ENCODE measurements around the gene IKBKG.

The IKBKG gene

DNA sequence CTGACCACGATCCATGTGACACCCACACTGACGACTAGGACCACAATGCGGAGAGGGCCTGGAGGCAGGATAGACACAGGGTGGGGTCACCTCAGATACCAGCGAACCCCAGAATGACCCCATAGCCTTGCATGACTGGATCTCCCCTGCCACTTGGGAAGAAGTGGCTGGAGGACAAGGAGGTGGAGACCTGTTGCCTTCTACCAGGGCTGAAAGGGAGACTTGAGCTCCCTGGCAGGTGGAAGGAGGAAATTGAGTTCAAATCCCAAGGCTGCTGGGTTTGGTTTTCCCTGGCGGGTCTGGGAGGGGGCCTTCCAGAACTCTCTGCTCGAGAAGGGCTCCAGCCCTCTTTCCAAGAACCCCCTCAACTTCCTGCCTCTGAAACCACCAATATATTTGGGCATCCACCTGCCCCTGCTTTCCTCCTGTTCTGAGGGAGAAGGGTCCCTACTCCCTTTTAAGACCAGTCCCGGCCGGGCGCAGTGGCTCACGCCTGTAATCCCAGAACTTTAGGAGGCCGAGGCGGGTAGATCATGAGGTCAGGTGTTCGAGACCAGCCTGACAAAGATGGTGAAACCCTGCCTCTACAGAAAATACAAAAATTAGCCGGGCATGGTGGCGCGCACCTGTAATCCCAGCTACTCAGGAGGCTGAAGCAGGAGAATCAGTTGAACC is 34.4 kb upstream of the IKBKG start:
- H3K4me3 ChIP-seq (ENCODE audit: low read depth, low read length) = no peak overlapping the region
- peaks cover 9% of the 10 kb centered on the region; the same call in 1 of the 2 replicates for H3K4me1 ChIP-seq (ENCODE audit: control insufficient read depth, insufficient read depth, low read length)
- H3K36me3 ChIP-seq (ENCODE audit: control insufficient read depth, insufficient read depth, low read length) = peaks cover 9% of the 10 kb centered on the region
- H3K9me3 ChIP-seq (ENCODE audit: control insufficient read depth, insufficient read depth, low read length) = peaks cover 34% of the 10 kb centered on the region; the same call in 1 of the 2 replicates
- H3K9ac ChIP-seq (ENCODE audit: low read depth, low read length) = no peak overlapping the region
- H3K27ac ChIP-seq (ENCODE audit: low read depth, low read length) = no peak overlapping the region
- H3K27me3 ChIP-seq (ENCODE audit: control insufficient read depth, insufficient read depth, low read length) = no peaks in the 10 kb centered on the region

DNA sequence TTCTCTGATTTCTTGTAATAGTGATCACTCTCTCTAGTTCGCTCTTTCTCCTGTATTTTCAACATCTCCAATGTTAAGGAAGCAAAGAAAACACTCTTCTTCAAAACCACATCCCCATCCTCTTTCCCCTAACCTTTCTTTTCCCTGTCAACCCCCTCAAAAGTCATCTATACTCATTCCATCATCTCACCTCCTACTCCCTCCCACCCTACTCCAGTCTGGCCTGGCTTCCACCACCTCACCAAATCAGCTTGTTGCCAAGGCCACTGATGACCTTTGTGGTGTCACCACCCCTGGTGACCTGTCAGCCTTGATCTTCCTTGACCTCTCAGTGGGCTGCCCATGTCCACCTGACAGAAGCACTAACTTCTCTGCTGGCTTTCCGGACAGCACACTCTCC is 33.7 kb upstream of the IKBKG start:
- Histone ChIP-seq H3K36me3 (ENCODE audit: control insufficient read depth, insufficient read depth, low read length) (peaks cover 9% of the 10 kb centered on the region), H3K4me1 (ENCODE audit: control insufficient read depth, insufficient read depth, low read length) (peaks cover 12% of the 10 kb centered on the region; the same call in 1 of the 2 replicates), H3K4me3 (ENCODE audit: low read depth, low read length) (no peak overlapping the region), H3K9ac (ENCODE audit: low read depth, low read length) (no peak overlapping the region), H3K27me3 (ENCODE audit: control insufficient read depth, insufficient read depth, low read length) (no peaks in the 10 kb centered on the region), H3K9me3 (ENCODE audit: control insufficient read depth, insufficient read depth, low read length) (peaks cover 32% of the 10 kb centered on the region; the same call in 1 of the 2 replicates), H3K27ac (ENCODE audit: low read depth, low read length) (no peak overlapping the region)

DNA sequence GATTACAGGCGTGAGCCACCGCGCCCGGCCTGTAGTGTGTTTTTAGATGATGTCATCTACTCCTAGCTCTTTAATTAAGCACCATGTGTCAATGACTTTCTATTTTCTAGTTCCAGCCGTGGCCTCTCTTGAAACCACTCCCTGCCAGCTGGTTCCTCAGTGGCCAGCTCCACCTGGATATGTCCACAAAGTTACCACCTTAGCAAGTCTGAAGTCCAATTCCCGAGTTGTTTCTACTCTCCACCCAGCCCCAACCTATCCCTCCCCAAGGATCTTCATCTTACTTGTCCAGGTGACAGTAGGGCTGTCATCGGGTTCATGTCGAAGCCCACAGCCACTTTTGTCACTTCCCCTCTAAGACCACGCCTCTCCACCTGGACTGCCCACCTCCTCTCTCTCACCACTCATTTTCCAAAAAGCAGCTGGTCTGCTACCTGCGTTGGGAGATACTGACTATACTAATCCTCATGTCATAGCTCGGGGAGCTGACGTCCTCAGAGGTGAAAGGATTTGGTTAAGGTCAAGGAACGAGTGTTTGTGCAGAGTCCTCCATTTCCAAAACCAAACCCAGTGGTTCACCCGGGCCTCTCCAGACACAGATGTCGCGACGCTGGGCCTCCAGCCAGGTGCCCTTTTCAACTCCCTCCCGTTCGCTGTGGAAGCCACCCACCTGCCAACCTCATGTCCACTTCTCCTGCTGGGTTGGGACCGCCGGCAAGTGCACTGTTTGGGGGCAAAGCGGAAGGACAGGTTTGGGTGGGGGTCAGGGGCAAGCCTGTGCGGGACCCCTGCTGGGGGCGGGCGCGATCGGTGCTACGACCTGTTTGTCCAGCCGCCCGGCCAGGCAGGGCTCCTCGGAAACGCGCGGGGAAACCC is 32.1 kb upstream of the IKBKG start:
- peaks cover 12% of the 10 kb centered on the region; the same call in 1 of the 2 replicates for H3K4me1 ChIP-seq (ENCODE audit: control insufficient read depth, insufficient read depth, low read length)
- H3K9ac ChIP-seq (ENCODE audit: low read depth, low read length) = 0 out of 2 replicates have a peak overlapping the region, but pooled peaks have one; percentile 65
- H3K9me3 ChIP-seq (ENCODE audit: control insufficient read depth, insufficient read depth, low read length) = peaks cover 24% of the 10 kb centered on the region
- H3K4me3 ChIP-seq (ENCODE audit: low read depth, low read length) = peak overlapping the region; percentile 81
- no peaks in the 10 kb centered on the region for H3K27me3 ChIP-seq (ENCODE audit: control insufficient read depth, insufficient read depth, low read length)
- peak overlapping the region; percentile 76 for H3K27ac ChIP-seq (ENCODE audit: low read depth, low read length)
- H3K36me3 ChIP-seq (ENCODE audit: control insufficient read depth, insufficient read depth, low read length) = no peaks in the 10 kb centered on the region

DNA sequence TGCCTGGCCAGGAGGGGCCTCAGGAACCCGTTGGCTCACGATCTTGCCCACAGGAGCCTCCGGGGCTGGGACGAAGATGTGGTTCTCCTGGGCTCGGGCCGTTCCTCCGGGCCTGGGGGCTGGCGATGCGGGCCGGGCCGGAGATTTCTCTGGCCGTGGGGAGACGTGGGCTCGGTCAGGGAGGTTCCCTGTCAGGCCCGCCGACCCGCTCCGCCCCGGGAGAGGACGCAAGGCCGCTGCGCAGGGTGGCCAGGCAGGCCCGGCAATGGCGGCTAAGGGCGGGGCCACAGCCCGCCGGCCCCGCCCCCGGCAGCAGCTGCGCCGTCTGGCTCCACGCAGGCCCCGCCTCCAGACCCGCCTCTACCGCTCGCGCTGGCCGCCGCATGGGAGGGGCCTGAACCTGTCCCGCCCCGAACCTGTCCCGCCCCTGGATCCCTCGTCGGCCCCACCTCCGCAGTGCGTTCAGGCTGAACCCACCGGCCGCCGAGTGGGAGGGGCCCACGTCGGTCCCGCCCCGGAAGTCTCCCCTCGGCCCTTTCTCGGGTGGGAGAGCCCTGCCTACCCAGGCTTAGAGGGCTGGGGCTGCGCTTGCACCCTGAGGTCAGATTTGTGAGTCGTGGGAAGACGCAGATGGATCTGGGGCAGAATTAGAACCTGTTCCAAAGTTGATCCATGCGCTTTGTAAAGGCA is 31.3 kb upstream of the IKBKG start, which contains the start of gene FAM3A:
Gene FAM3A, minus strand, starts transcription at position 267 of the 690 bp plus-strand sequence. CDS start 460 bp downstream, outside the sequence.
- Histone ChIP-seq H3K36me3 (ENCODE audit: control insufficient read depth, insufficient read depth, low read length) (no peaks in the 10 kb centered on the region), H3K27ac (ENCODE audit: low read depth, low read length) (peak within 1 kb of the TSS; percentile 93), H3K27me3 (ENCODE audit: control insufficient read depth, insufficient read depth, low read length) (no peaks in the 10 kb centered on the region), H3K9me3 (ENCODE audit: control insufficient read depth, insufficient read depth, low read length) (peaks cover 19% of the 10 kb centered on the region), H3K9ac (ENCODE audit: low read depth, low read length) (peak within 1 kb of the TSS; percentile 70), H3K4me3 (ENCODE audit: low read depth, low read length) (peak within 1 kb of the TSS; percentile 81), H3K4me1 (ENCODE audit: control insufficient read depth, insufficient read depth, low read length) (peaks cover 12% of the 10 kb centered on the region; the same call in 1 of the 2 replicates)

DNA sequence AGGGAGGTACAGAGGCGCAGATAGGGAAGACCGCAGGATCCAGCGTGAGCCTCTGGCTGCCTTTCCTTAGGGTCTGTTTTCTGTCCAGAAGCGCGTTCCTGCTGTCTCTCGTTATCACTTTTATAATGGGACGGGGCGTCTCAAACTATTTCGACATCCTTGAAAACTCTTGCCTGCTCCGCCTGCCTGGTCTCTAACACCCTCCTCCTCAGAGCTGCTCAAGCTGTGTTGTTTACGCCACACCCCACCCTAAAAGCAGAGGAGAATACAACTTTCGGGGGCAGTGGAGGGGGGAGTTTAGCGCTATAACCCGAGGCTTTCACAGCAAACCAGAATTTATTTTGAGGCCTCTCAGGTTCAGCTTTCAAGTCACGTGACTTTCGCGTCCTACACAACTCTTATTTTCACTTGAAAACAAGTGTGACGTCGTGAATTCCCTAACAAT is 30.7 kb upstream of the IKBKG start:
- Histone ChIP-seq H3K9me3 (ENCODE audit: control insufficient read depth, insufficient read depth, low read length) (peaks cover 16% of the 10 kb centered on the region), H3K4me3 (ENCODE audit: low read depth, low read length) (peak overlapping the region; percentile 59), H3K27me3 (ENCODE audit: control insufficient read depth, insufficient read depth, low read length) (no peaks in the 10 kb centered on the region), H3K27ac (ENCODE audit: low read depth, low read length) (peak overlapping the region; percentile 93), H3K36me3 (ENCODE audit: control insufficient read depth, insufficient read depth, low read length) (no peaks in the 10 kb centered on the region), H3K4me1 (ENCODE audit: control insufficient read depth, insufficient read depth, low read length) (peaks cover 12% of the 10 kb centered on the region; the same call in 1 of the 2 replicates), H3K9ac (ENCODE audit: low read depth, low read length) (peak overlapping the region; percentile 70)

DNA sequence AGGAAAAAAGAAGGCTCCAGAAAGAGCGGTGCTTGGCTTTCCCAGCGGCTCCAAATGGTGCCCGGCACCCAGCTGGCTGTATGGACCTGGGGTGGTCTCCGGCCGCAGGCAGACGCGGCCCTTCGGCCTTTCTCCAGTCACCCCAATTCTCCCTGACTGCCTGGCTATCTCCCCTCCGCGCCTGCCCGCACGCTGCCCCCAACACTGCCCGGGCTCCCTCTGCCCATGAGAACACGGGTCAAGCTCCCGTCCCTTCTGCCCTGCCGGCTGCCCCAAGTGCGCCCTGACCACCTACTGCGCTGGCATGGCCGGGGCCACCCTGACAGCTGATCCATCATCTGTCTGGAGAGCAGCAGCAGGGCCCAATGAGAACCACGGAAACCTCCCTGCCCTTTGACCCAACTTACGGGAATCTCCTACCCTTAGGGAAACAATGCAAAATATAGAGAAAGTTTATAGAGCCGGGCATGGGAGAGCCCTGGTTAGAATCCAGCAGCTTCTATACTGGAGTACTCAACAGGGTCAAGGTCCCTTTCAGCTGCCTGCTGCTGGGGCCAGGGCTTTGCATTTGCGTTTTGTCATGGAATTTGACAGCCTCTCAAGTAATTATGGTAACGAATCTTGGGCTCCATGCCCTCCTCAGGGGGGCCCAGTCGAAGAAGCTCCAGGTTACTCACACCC is 30.2 kb upstream of the IKBKG start:
- Histone ChIP-seq H3K27me3 (ENCODE audit: control insufficient read depth, insufficient read depth, low read length) (0 out of 2 replicates have a peak, but pooled peaks cover under 1% of the 10 kb centered on the region), H3K9me3 (ENCODE audit: control insufficient read depth, insufficient read depth, low read length) (peaks cover 16% of the 10 kb centered on the region), H3K4me3 (ENCODE audit: low read depth, low read length) (peak overlapping the region; percentile 59), H3K9ac (ENCODE audit: low read depth, low read length) (peak overlapping the region; percentile 26; the same call in 1 of the 2 replicates), H3K4me1 (ENCODE audit: control insufficient read depth, insufficient read depth, low read length) (peaks cover 12% of the 10 kb centered on the region; the same call in 1 of the 2 replicates), H3K27ac (ENCODE audit: low read depth, low read length) (peak overlapping the region; percentile 93), H3K36me3 (ENCODE audit: control insufficient read depth, insufficient read depth, low read length) (no peaks in the 10 kb centered on the region)

DNA sequence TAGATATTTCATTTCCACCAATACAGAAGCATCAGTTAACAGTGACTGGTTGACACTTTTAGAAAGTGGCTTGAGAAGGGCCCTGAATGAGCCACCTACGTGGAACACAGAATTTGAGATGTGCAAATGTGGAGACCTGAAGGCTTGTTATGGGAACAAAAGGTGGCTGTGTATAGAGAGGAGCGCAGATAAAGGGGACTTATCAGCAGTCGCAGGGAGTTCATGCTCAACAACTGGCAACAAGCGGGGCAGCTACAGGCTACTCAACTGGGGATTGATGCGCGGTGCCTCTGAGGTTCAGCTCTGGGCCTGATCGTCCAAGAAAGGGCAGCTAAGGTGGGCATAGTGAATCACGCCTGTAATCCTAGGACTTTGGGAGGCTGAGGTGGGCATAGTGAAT is 28.0 kb upstream of the IKBKG start:
- peaks cover 12% of the 10 kb centered on the region; the same call in 1 of the 2 replicates for H3K4me1 ChIP-seq (ENCODE audit: control insufficient read depth, insufficient read depth, low read length)
- peaks cover 23% of the 10 kb centered on the region for H3K9me3 ChIP-seq (ENCODE audit: control insufficient read depth, insufficient read depth, low read length)
- no peak overlapping the region for H3K4me3 ChIP-seq (ENCODE audit: low read depth, low read length)
- 0 out of 2 replicates have a peak, but pooled peaks cover 7% of the 10 kb centered on the region for H3K27me3 ChIP-seq (ENCODE audit: control insufficient read depth, insufficient read depth, low read length)
- H3K9ac ChIP-seq (ENCODE audit: low read depth, low read length) = no peak overlapping the region
- H3K36me3 ChIP-seq (ENCODE audit: control insufficient read depth, insufficient read depth, low read length) = no peaks in the 10 kb centered on the region
- no peak overlapping the region for H3K27ac ChIP-seq (ENCODE audit: low read depth, low read length)

DNA sequence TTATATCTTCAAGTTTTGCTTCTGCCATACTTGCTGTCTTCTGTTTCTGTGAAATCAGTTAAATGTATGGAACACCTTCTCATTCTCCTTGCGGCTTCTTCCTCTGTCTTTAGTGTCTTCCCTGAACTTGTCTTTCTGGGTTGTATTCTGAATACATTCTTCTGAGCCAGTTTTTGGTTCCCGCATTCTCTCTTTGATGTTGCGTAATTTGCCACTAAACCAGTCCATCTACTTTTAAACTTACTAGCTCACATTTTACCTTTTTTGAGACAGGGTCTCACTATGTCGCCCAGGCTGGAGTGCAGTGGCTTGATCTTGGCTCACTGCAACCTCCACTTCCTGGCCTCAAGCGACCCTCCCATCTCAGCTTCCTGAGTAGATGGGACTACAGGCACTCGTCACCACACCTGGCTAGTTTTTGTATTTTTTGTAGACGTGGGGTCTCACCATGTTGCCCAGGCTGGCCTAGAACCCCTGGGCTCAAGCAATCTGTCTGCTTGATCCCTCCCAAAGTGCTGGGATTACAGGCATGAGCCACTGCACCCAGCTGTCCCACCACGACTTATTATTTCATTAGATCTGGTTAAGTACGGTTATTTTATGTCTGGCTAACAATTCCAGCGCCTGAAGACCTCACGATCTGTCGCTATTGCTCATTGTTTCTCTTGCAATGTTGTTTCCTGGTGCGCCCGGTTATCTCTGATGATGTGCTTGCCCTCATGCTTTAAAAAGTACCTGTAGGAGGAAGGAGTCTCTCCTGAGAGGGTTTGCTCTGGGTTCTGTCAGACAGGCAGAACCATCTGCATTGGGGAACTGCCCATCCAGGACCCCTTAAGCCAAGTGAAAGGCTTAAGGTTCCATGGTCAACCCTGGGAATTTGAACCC is 21.6 kb upstream of the IKBKG start:
- Histone ChIP-seq H3K27ac (ENCODE audit: low read depth, low read length) (no peak overlapping the region), H3K9ac (ENCODE audit: low read depth, low read length) (no peak overlapping the region), H3K27me3 (ENCODE audit: control insufficient read depth, insufficient read depth, low read length) (peaks cover 19% of the 10 kb centered on the region; the same call in 1 of the 2 replicates)

DNA sequence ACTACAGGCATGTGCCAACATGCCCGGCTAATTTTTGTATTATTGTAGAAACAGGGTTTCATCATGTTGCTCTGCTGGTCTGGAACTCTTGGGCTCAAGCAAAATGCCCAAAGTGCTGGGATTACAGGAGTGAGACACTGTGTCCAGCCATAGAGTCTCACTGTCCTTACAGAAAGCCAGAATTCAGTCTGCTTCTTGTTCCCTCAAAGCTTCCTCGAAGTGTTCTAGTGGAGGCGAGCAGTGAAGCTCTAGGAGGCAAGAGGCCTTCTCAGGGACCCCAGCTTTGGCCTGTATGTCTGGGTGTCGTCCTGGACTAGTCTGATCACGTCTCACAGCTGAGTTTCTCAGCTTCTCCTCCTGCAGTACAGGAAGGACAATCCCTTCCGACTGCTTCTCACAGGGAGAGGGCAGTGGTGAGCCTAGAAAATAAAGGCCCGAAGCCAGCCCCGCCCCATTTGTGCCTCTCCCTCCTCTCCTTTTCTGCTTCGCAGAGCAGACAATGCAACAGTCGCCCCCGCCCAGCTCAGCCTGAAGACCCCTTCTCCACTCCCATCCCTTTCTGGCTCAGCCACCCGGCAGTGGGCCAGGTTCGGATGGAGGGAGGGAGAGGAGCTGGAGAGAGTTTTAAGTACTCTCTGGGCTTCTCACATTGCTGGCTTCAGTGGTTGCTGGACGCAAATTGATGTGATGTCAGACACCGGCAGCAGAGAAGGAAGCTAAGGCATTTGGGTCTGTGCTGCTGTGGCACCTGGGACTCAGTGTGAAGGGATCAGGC is 20.3 kb upstream of the IKBKG start:
- Histone ChIP-seq H3K27me3 (ENCODE audit: control insufficient read depth, insufficient read depth, low read length) (peaks cover 19% of the 10 kb centered on the region; the same call in 1 of the 2 replicates), H3K36me3 (ENCODE audit: control insufficient read depth, insufficient read depth, low read length) (peaks cover 3% of the 10 kb centered on the region; the same call in 1 of the 2 replicates), H3K9ac (ENCODE audit: low read depth, low read length) (0 out of 2 replicates have a peak overlapping the region, but pooled peaks have one; percentile 53), H3K27ac (ENCODE audit: low read depth, low read length) (peak overlapping the region; percentile 73), H3K9me3 (ENCODE audit: control insufficient read depth, insufficient read depth, low read length) (peaks cover 39% of the 10 kb centered on the region), H3K4me3 (ENCODE audit: low read depth, low read length) (peak overlapping the region; percentile 54), H3K4me1 (ENCODE audit: control insufficient read depth, insufficient read depth, low read length) (peaks cover 7% of the 10 kb centered on the region; the same call in 1 of the 2 replicates)

More for the DNA sequence above, 21.6 kb upstream of the IKBKG start:
- H3K4me1 ChIP-seq (ENCODE audit: control insufficient read depth, insufficient read depth, low read length) = peaks cover 7% of the 10 kb centered on the region; the same call in 1 of the 2 replicates
- peaks cover 39% of the 10 kb centered on the region for H3K9me3 ChIP-seq (ENCODE audit: control insufficient read depth, insufficient read depth, low read length)
- H3K4me3 ChIP-seq (ENCODE audit: low read depth, low read length) = no peak overlapping the region
- peaks cover 2% of the 10 kb centered on the region; the same call in 1 of the 2 replicates for H3K36me3 ChIP-seq (ENCODE audit: control insufficient read depth, insufficient read depth, low read length)

Data from HUES48 (cell line).